H7 (cell line): ENCODE data around the gene FBXL2. TPM values are rescaled to one million over a fixed set of nuclear protein-coding genes. Genes with fewer than 3 reads are reported as not detected.
A peak's percentile ranks its signal among the peaks of the same experiment; 100 is the strongest.

Experiments used
- DNase-seq: peaks from one replicate; pipeline ENCODE4 v3.0.0; 2012
- H3K27me3 ChIP-seq: 2 replicates; pipeline ENCODE4 v1.6.0; 2011; ENCODE audit warnings: mild to moderate bottlenecking, low read length; ENCODE audit not compliant: control insufficient read depth, insufficient read depth
- H3K36me3 ChIP-seq: replicated peaks from 2 replicates; pipeline ENCODE4 v1.5.1; 2011; ENCODE audit warnings: low read length; ENCODE audit not compliant: control insufficient read depth, insufficient read depth
- H3K4me3 ChIP-seq: 2 replicates; pipeline ENCODE4 v1.5.1; 2011; ENCODE audit warnings: low read depth, mild to moderate bottlenecking, control low read depth, low read length, moderate library complexity; ENCODE audit not compliant: insufficient read depth
- total RNA-seq: library from RNA; depleted of rRNA; stranded (reverse); fragments of >200 nt; shearing (Covaris generic); gene quantifications from 2 replicates; pipeline ENCODE4 v1.2.3, GENCODE V29; 2014; rRNA removed

FBXL2 gene
- 5.3 and 5.4 TPM in 2 replicates for total RNA-seq

DNA sequence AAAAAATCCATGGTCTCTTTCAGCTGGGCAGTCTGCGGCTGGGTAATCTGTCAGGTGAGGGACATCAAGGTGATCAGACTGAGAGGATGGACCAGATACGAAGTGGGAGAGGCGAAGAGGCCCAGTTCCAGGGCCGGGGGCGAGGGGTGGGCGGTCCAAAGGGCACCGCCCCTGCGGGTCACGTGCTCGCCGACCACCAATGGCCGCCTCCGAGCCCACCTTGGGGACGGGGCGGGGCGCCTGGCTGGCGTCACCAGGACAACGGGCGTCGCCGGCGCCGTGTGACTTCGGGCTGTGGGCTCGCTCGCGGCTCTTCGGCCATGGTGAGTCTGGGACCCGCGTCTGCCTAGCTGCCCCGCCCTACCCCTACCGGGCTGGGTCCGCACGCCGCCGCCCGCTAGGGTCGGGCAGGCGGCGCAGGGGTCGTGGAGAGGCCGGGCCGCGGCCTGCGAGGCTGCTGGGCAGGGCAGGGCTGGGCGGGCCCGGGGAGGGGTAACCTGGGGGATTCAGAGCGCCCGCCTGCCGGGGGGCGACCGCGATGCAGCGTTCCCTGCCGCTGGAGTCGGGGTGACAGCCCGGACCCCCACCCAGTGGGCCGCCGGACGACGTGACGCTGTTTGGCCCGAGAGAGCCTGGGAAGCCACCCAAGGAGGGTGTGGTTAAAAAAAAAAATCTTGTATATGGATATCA is at the start of gene FBXL2:
Gene FBXL2, plus strand, starts transcription at position 250 of the 690 bp plus-strand sequence. Its CDS starts 71 bp downstream, at position 321.
- peak; percentile 97 for DNase-seq
- Histone ChIP-seq H3K27me3 (no peaks in the 10 kb centered on the region), H3K36me3 (no peaks in the 10 kb centered on the region), H3K4me3 (peak within 1 kb of the TSS; percentile 66)

DNA sequence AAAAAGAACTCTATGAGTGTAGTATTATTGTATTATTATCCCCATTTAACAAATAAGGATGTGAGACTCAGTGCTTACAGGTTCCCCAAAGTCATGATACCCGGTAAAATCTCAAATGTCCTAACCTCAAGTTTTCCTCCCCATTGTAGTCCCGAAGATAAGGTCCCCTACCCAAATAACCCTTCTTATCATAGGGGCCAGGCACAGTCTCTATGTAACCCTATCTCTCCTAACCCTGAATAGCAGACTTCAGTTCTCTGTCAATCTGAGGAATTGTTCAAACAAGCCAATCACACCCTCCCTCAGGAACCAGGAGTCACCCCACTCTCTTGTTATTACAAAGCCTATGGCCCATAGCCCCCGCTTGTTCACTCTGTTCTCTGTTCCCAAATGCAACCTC is 48.2 kb upstream of the FBXL2 start:
- no peak for DNase-seq
- Histone ChIP-seq H3K4me3 (no peak overlapping the region), H3K27me3 (no peaks in the 10 kb centered on the region), H3K36me3 (no peaks in the 10 kb centered on the region)

DNA sequence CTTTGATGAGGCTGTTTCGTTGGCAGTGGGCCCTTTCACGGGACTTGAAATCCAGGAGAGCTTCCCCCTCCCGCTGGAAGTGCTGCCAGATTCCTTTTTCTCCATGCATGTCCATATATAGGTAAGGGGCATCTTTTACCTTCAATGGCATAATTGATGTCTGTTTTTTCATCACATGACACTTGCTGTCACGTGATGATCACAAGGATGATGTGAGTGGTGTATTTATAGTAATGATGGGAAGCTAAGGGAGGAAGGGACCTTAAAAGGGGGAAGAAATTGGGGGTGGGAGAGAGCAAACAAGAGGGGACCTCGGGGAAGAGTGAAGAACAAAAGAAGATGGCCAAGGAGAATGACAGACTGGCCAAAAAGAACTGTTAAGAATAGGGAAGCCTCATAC is 47.3 kb upstream of the FBXL2 start:
- Histone ChIP-seq H3K27me3 (no peaks in the 10 kb centered on the region), H3K36me3 (no peaks in the 10 kb centered on the region), H3K4me3 (no peak overlapping the region)
- no peak for DNase-seq

DNA sequence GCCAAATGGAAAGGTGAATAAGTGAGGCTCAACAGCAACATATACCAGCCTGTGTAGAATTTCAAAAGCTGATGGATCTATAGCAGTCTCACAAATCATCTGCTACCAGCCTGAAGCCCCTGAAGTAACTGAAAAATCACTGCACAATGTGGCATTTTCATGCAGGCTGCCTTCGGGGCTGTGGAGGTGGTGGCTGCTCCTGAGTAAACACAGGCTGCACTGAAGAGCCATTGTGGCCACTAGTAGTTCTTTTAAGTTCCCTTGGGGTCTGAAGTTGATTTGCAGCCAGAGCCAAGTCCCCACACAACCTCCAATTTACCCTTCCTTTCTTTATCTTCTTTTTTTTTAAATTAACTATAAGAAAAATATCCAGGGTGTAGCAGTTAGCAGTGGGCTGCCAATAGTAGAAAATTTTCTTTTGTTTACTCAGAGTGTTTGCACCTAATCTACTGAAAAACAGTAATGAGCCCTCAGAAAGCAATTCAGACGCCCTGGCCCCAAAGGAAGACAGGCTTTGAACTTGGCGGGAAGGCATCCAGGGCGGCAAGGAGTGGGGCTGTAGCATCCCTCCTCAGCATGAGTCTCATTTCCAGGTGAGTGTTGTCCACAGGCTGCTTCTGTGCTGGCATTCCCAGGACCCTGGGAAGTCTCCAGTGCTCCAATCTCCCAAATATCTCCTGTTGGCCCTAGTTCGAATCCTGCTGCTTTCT is 45.3 kb upstream of the FBXL2 start:
- peak; percentile 14 for DNase-seq
- H3K27me3 ChIP-seq: no peaks in the 10 kb centered on the region
- no peaks in the 10 kb centered on the region for H3K36me3 ChIP-seq
- H3K4me3 ChIP-seq: no peak overlapping the region

- H3K36me3 ChIP-seq: no peaks in the 10 kb centered on the region
- no peak overlapping the region for H3K4me3 ChIP-seq
- no peak for DNase-seq
- no peaks in the 10 kb centered on the region for H3K27me3 ChIP-seq
Observed at GRCh38 chr3:33233884-33234283, 43.4 kb upstream of the FBXL2 start.

- Histone ChIP-seq H3K36me3 (no peaks in the 10 kb centered on the region), H3K4me3 (no peak overlapping the region), H3K27me3 (no peaks in the 10 kb centered on the region)
- DNase-seq: no peak
Observed at GRCh38 chr3:33236005-33236404, 41.2 kb upstream of the FBXL2 start.

GRCh38 chr3:33237439-33237838 is 39.8 kb upstream of the FBXL2 start:
- Histone ChIP-seq H3K36me3 (no peaks in the 10 kb centered on the region), H3K4me3 (no peak overlapping the region), H3K27me3 (no peaks in the 10 kb centered on the region)
- no peak for DNase-seq

DNA sequence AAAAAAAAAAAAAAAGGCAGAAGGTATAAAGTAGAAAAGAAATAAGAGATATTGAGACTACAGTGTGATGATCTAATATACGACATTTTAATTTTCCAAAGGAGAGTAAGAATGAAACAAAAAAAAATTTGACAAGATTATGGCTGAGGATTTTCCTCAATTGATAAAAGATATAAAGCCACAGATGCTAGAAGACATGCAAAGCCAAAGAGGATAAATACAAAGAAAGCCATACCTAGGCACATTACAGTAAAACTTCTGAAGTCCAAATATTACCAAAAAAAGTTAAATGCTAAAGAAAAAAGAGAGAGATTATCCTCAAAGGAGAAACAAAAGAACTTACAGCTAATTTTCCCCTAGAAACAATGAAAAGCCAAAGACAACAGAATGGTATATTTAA is 38.3 kb upstream of the FBXL2 start:
- Histone ChIP-seq H3K27me3 (no peaks in the 10 kb centered on the region), H3K4me3 (no peak overlapping the region), H3K36me3 (no peaks in the 10 kb centered on the region)
- DNase-seq: no peak

DNA sequence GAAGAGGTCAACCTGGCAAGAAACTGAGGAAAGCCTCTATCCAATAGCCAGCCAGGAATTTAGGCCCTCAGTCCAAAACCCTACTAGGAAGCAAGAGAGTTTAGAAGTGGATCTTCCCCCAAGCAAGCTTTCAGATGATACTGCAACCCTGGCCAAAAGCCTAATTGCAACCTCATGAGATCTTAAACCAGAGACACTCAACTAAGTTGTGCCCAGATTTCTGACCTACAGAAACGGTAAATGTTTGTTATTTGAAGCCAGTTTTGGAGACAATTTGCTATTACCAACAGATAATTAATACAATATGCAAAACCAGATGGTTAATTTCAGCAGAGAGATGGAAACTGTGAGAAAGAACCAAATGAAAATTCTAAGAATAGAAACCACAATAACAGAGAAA is 37.0 kb upstream of the FBXL2 start:
- DNase-seq: no peak
- Histone ChIP-seq H3K4me3 (no peak overlapping the region), H3K27me3 (no peaks in the 10 kb centered on the region), H3K36me3 (no peaks in the 10 kb centered on the region)

- H3K27me3 ChIP-seq: no peaks in the 10 kb centered on the region
- DNase-seq: no peak
- no peaks in the 10 kb centered on the region for H3K36me3 ChIP-seq
- no peak overlapping the region for H3K4me3 ChIP-seq
Observed at GRCh38 chr3:33246786-33247185, 30.5 kb upstream of the FBXL2 start.

DNA sequence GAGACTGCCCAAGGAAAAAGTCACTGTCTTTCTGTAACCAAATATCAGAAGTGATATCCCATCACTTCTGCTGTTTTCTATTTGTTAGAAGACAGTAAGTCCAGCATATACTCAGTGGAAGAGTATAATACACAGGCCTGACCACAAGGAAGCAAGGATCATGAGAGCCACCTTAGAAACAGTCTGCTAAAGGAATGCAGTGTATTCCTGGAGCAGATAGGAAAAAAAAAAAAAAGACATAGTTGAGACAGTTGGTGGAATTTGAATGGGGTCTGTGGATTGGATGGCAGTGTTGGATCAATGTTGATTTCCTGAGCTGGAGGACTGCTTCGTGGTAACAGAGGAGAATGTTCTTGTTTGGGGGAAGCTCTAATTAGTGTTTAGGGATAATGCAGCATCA is 26.5 kb upstream of the FBXL2 start:
- Histone ChIP-seq H3K36me3 (no peaks in the 10 kb centered on the region), H3K4me3 (no peak overlapping the region), H3K27me3 (no peaks in the 10 kb centered on the region)
- DNase-seq: no peak

GRCh38 chr3:33256249-33256648 is 21.0 kb upstream of the FBXL2 start:
- Histone ChIP-seq H3K4me3 (no peak overlapping the region), H3K27me3 (no peaks in the 10 kb centered on the region), H3K36me3 (no peaks in the 10 kb centered on the region)
- DNase-seq: peak; percentile 37

DNA sequence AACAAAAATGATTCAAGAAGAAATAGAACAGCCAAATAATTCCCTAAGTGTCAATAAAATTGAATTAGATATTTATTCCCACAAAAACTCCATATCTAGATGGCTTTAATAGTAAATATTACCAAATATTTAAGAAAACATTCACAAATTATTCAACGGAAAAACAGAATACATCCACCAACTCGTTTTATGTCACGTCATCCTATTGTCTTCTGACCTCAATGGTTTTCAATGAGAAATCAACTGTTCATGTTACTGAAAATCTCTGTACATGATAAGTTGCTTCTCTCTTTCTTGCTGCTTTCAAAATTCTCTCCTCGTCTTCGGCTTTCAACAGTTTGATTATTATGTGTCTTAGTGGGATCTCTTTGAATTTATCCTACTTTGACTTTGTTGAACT is 17.1 kb upstream of the FBXL2 start:
- no peak for DNase-seq
- Histone ChIP-seq H3K4me3 (no peak overlapping the region), H3K36me3 (no peaks in the 10 kb centered on the region), H3K27me3 (no peaks in the 10 kb centered on the region)

DNA sequence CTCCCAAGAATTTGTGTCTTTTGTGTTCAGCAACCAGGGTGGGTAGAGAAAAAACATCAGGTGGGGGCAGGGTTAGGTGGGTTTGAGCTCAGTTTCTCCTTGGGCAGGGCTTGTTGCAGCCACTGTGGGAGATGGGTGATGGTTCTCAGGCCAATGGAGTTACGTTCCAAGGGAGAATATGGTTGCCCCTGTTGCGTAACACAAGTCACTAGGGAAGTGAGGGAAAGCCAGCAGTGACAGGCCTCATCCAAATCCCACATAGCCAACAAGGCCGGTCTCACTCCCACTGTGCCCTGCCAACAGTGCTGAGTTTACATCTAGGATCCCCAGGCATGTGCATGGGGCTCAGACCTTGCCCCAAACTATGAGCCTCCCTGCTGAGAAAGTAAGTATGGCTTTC is 7.9 kb upstream of the FBXL2 start:
- Histone ChIP-seq H3K27me3 (no peaks in the 10 kb centered on the region), H3K4me3 (no peak overlapping the region), H3K36me3 (no peaks in the 10 kb centered on the region)
- DNase-seq: no peak

DNA sequence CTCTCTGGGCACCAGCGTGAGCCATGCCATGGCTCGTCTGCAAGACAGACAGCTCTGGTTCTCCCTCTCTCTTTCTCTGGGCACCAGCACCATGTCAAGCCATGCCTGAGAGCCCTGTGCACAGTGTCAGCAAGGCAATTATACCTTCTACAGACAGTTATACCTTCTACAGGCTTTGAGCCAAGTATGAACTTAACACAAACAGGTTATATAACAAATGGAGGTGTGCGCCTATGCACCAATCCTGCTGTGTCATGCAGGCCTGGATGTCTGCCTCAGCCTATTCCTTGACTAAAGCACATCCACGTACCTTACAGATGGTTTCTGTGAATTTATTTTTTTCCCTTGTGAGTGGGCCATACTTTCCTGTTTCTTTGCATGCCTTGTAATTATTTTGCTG is 5.9 kb upstream of the FBXL2 start:
- Histone ChIP-seq H3K27me3 (no peaks in the 10 kb centered on the region), H3K36me3 (no peaks in the 10 kb centered on the region), H3K4me3 (no peak overlapping the region)
- DNase-seq: no peak
